K562 (cell line): Measurements from ENCODE around the gene SELENOI. TPM values are rescaled to one million over a fixed set of nuclear protein-coding genes. Genes with fewer than 3 reads are reported as not detected.

Source experiments
- JUND ChIP-seq, 2 experiments: IDR thresholded peaks; 2 replicates in 1 of 2; 3 replicates in 1 of 2; pipeline ENCODE4 v1.6.1; 2011; ENCODE audit warnings: borderline replicate concordance in 2 of 2, low read depth in 2 of 2, low read length in 2 of 2, improper control_type of control experiment in 1 of 2, missing biosample characterization in 1 of 2, missing genetic modification characterization in 1 of 2, missing genetic modification reagents in 1 of 2
- NFIX ChIP-seq: fragments of 250-450 bp; sonication (Bioruptor Pico); IDR thresholded peaks from 2 replicates; pipeline ENCODE4 v1.4.0; 2020; ENCODE audit warnings: low read depth, mild to moderate bottlenecking, moderate library complexity
- PML ChIP-seq: IDR thresholded peaks from 2 replicates; pipeline ENCODE4 v1.6.1; 2012; ENCODE audit warnings: low read length, inconsistent platforms
- ZBTB40 ChIP-seq, 2 experiments: fragments of 450-650 bp in 1 of 2; sonication (generic) in 1 of 2; formaldehyde crosslinking in 1 of 2; IDR thresholded peaks; 2 replicates each; pipeline versions ENCODE4 v1.7.1 to v1.9.0; 2016 to 2022; ENCODE audit warnings: inconsistent platforms in 1 of 2, mild to moderate bottlenecking in 1 of 2, missing genetic modification reagents in 1 of 2
- ZNF347 ChIP-seq: fragments of 450-650 bp; formaldehyde crosslinking; IDR thresholded peaks from 2 replicates; pipeline ENCODE4 v1.4.0; 2020; ENCODE audit warnings: low read depth, mild to moderate bottlenecking, moderate library complexity
- ZNF398 ChIP-seq: fragments of 250-450 bp; sonication (Bioruptor Pico); IDR thresholded peaks from 2 replicates; pipeline ENCODE4 v1.8.0; 2021; ENCODE audit warnings: moderate library complexity, mild to moderate bottlenecking, inconsistent platforms
- polyA plus RNA-seq, 8 experiments: library from polyadenylated mRNA; depleted of rRNA in 4 of 8; stranded (reverse) in 5 of 8; unstranded in 3 of 8; fragments of >200 nt; fragmentation: Nextera tagmentation in 2 of 8; fragmentation: Illumina TruSeq in 1 of 8; extraction: Ambion mirVana in 2 of 8; extraction: Trizol in 1 of 8; gene quantifications; 2 replicates each; pipeline versions ENCODE4 v1.2.1 to v1.2.3, GENCODE V29; 2011 to 2014; ENCODE audit warnings: inconsistent platforms in 1 of 8, missing spikeins in 1 of 8
- total RNA-seq, 7 experiments: library from RNA; depleted of rRNA in 6 of 7; stranded (reverse); fragments of >200 nt in 6 of 7; fragmentation: Illumina TruSeq in 2 of 7; extraction: Trizol in 2 of 7; gene quantifications; 2 replicates each; pipeline versions ENCODE4 v1.2.1 to v1.2.3, GENCODE V29; 2011 to 2021; ENCODE audit warnings: low replicate concordance in 1 of 7
- TF ChIP-seq, protein P1 (sequence below): sonication (generic); formaldehyde crosslinking; IDR thresholded peaks from 2 replicates; pipeline ENCODE4 v1.4.0; 2020; ENCODE audit warnings: mild to moderate bottlenecking, missing genetic modification reagents
- TF ChIP-seq, protein P2 (sequence below), 3 experiments: IDR thresholded peaks in 2 of 3; conservative IDR thresholded peaks in 1 of 3; 2 replicates each; pipeline ENCODE4 v1.5.1; 2011 to 2012; ENCODE audit warnings: low read length in 3 of 3, mild to moderate bottlenecking in 3 of 3, control low read depth in 2 of 3, improper control_type of control experiment in 1 of 3, inconsistent platforms in 1 of 3, low read depth in 1 of 3, mixed read lengths in 1 of 3, moderate library complexity in 1 of 3; ENCODE audit not compliant: insufficient read depth in 2 of 3

SELENOI gene
- total and polyA plus RNA-seq, 9 of the 15 experiments (the other 6 are each of a cell fraction or from before 2014, with no cell fraction given): 9.6 to 46.9 (median 24.4) TPM

- TF ChIP-seq ZBTB40 (IDR thresholded peaks at IDR 0.05) (peak; percentile 42; the same call in 1 of the 2 replicates), ZBTB40 (CRISPR knock-in tag; IDR thresholded peaks at IDR 0.05) (no peak), JUND (IDR thresholded peaks at IDR 0.05; ENCODE audit: borderline replicate concordance, low read depth, low read length) (peak; percentile 72), JUND (tag; IDR thresholded peaks at IDR 0.05; ENCODE audit: borderline replicate concordance, low read depth, low read length) (peak; percentile 83; the same call in 2 of the 3 replicates), PML (peak; percentile 93), ZNF398 (CRISPR knock-in tag) (no peak), NFIX (CRISPR knock-in tag) (no peak), ZNF347 (CRISPR knock-in tag) (no peak)
- TF ChIP-seq, protein P1, sequence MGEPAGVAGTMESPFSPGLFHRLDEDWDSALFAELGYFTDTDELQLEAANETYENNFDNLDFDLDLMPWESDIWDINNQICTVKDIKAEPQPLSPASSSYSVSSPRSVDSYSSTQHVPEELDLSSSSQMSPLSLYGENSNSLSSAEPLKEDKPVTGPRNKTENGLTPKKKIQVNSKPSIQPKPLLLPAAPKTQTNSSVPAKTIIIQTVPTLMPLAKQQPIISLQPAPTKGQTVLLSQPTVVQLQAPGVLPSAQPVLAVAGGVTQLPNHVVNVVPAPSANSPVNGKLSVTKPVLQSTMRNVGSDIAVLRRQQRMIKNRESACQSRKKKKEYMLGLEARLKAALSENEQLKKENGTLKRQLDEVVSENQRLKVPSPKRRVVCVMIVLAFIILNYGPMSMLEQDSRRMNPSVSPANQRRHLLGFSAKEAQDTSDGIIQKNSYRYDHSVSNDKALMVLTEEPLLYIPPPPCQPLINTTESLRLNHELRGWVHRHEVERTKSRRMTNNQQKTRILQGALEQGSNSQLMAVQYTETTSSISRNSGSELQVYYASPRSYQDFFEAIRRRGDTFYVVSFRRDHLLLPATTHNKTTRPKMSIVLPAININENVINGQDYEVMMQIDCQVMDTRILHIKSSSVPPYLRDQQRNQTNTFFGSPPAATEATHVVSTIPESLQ (CRISPR knock-in tag): no peak
- TF ChIP-seq, protein P2, sequence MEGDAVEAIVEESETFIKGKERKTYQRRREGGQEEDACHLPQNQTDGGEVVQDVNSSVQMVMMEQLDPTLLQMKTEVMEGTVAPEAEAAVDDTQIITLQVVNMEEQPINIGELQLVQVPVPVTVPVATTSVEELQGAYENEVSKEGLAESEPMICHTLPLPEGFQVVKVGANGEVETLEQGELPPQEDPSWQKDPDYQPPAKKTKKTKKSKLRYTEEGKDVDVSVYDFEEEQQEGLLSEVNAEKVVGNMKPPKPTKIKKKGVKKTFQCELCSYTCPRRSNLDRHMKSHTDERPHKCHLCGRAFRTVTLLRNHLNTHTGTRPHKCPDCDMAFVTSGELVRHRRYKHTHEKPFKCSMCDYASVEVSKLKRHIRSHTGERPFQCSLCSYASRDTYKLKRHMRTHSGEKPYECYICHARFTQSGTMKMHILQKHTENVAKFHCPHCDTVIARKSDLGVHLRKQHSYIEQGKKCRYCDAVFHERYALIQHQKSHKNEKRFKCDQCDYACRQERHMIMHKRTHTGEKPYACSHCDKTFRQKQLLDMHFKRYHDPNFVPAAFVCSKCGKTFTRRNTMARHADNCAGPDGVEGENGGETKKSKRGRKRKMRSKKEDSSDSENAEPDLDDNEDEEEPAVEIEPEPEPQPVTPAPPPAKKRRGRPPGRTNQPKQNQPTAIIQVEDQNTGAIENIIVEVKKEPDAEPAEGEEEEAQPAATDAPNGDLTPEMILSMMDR (IDR thresholded peaks at IDR 0.05 in 2 of 3, conservative IDR thresholded peaks at IDR 0.05 in 1 of 3; ENCODE audit: insufficient read depth in 2 of 3, low read depth in 1 of 3, low read length in 3 of 3): no peak
Measured at GRCh38 chr2:26345545-26346453, at the start of gene SELENOI (continued).
